Effector CD8-positive, alpha-beta T cell (primary cell): ENCODE results near the gene CAPZA1.
"Not testable (repeated sequence)": the region's sequence is repeated elsewhere in the genome, so short reads cannot be mapped to it uniquely, and the experiment has no call there.

Experiments used
- DNase-seq: peaks from one replicate; lab custom pipeline; 2025; lab: John Stamatoyannopoulos, UW
- total RNA-seq, 4 experiments: gene quantifications; one replicate each; lab custom pipeline; 2026; lab: John Stamatoyannopoulos, UW

Gene CAPZA1
- 235 to 288 (median 258) reads per million in 4 experiments for total RNA-seq

GRCh38 chr1:112619518-112620376 is at the start of gene CAPZA1:
Gene CAPZA1, plus strand, starts transcription at chr1:112619832. Its CDS starts 13 bp downstream, at chr1:112619845.
- DNase-seq, result peak; percentile 79

GRCh38 chr1:112575154-112575804 is 44.4 kb upstream of the CAPZA1 start:
- DNase-seq, result no peak

- no peak for DNase-seq
Observed at GRCh38 chr1:112576240-112576639, 43.4 kb upstream of the CAPZA1 start.

GRCh38 chr1:112579801-112580510 is 39.7 kb upstream of the CAPZA1 start:
- DNase-seq, result no peak

GRCh38 chr1:112581586-112582192 is 37.9 kb upstream of the CAPZA1 start:
- no peak for DNase-seq

- no peak for DNase-seq
Observed at GRCh38 chr1:112583366-112583765, 36.3 kb upstream of the CAPZA1 start.

- DNase-seq, result no peak
Observed at GRCh38 chr1:112589766-112590165, 29.9 kb upstream of the CAPZA1 start.

GRCh38 chr1:112594208-112594876 is 25.3 kb upstream of the CAPZA1 start:
- no peak for DNase-seq

GRCh38 chr1:112599477-112599876 is 20.2 kb upstream of the CAPZA1 start:
- DNase-seq, result no peak

- DNase-seq, result no peak
Observed at GRCh38 chr1:112603012-112603411, 16.6 kb upstream of the CAPZA1 start.

- DNase-seq, result no peak
Observed at GRCh38 chr1:112603541-112603940, 16.1 kb upstream of the CAPZA1 start.

- no peak for DNase-seq
Observed at GRCh38 chr1:112605633-112606327, 13.9 kb upstream of the CAPZA1 start.

- no peak for DNase-seq
Observed at GRCh38 chr1:112614460-112615065, 5.1 kb upstream of the CAPZA1 start.

- no peak for DNase-seq
Observed at GRCh38 chr1:112618114-112618720, 1.4 kb upstream of the CAPZA1 start.

GRCh38 chr1:112618721-112619517 is 713 bp upstream of the CAPZA1 start, which contains the start of gene ST7L:
Gene ST7L, minus strand, starts transcription at chr1:112619141. Its CDS starts 28 bp downstream, at chr1:112619113.
- DNase-seq, result peak; percentile 27

GRCh38 chr1:112620377-112620695 is 704 bp downstream of the CAPZA1 start:
- no peak for DNase-seq

GRCh38 chr1:112624493-112624892 is 4.9 kb downstream of the CAPZA1 start:
- not testable (repeated sequence) for DNase-seq

- DNase-seq, result no peak
Observed at GRCh38 chr1:112625696-112626095, 6.1 kb downstream of the CAPZA1 start.

GRCh38 chr1:112626193-112626592 is 6.6 kb downstream of the CAPZA1 start:
- no peak for DNase-seq
